H1 (cell line): Measurements from ENCODE around the gene BRCA2. TPM values are rescaled to one million over a fixed set of nuclear protein-coding genes. Genes with fewer than 3 reads are reported as not detected.

Source experiments
- CTCF ChIA-PET: fragments of 300-600 bp; sonication (Branson Sonifier 250); formaldehyde crosslinking; loops from one replicate; lab custom pipeline; 2021; ENCODE audit not compliant: partially characterized antibody; lab: Charles Lee
- POLR2A ChIA-PET: fragments of 300-600 bp; sonication (Branson Sonifier 250); formaldehyde crosslinking; loops from one replicate; lab custom pipeline; 2021; ENCODE audit warnings: inconsistent platforms; ENCODE audit not compliant: partially characterized antibody; lab: Charles Lee
- DNase-seq, 2 experiments: peaks; one replicate each; pipeline versions ENCODE4 v3.0.0 to v3.0.0-alpha.2; 2010 to 2022; ENCODE audit warnings: low spot score in 2 of 2, low read depth in 1 of 2, mixed read lengths in 1 of 2
- FAIRE-seq: peaks from 2 replicates; lab custom pipeline; 2011; peaks lifted over from hg19 to GRCh38; lab: Jason Lieb, UNC
- H2AFZ ChIP-seq: 2 replicates; pipeline ENCODE4 v1.8.1; 2012; ENCODE audit warnings: low read length, inconsistent platforms
- H2AK5ac ChIP-seq: 2 replicates; pipeline ENCODE4 v1.6.1; 2013; ENCODE audit warnings: low read depth, low read length
- H2BK120ac ChIP-seq: replicated peaks from 2 replicates; pipeline ENCODE3; 2013; ENCODE audit warnings: low read depth, low read length, inconsistent platforms
- H2BK12ac ChIP-seq: 2 replicates; pipeline ENCODE4 v1.6.1; 2013; ENCODE audit warnings: low read depth, low read length
- H2BK15ac ChIP-seq: 2 replicates; pipeline ENCODE4 v1.6.1; 2013; ENCODE audit warnings: low read length
- H2BK20ac ChIP-seq: 2 replicates; pipeline ENCODE4 v1.6.1; 2013; ENCODE audit warnings: low read length
- H2BK5ac ChIP-seq: 2 replicates; pipeline ENCODE4 v1.6.1; 2013; ENCODE audit warnings: low read depth, low read length
- H3K14ac ChIP-seq: 2 replicates; pipeline ENCODE4 v1.6.1; 2013; ENCODE audit warnings: inconsistent platforms; ENCODE audit not compliant: insufficient read length
- H3K18ac ChIP-seq: 2 replicates; pipeline ENCODE4 v1.6.1; 2013; ENCODE audit warnings: low read length; ENCODE audit errors: extremely low read depth
- H3K23ac ChIP-seq: 2 replicates; pipeline ENCODE4 v1.6.1; 2013; ENCODE audit warnings: inconsistent platforms; ENCODE audit not compliant: insufficient read length
- H3K23me2 ChIP-seq: 2 replicates; pipeline ENCODE4 v1.6.1; 2013; ENCODE audit warnings: low read depth, low read length
- H3K27ac ChIP-seq: 2 replicates; pipeline ENCODE4 v1.6.1; 2011; ENCODE audit warnings: low read depth, low read length, inconsistent platforms
- H3K27me3 ChIP-seq, 4 experiments: replicated peaks in 1 of 4; 1 replicate in 1 of 4; 2 replicates in 3 of 4; pipeline versions ENCODE4 v1.6.1 to v1.8.1; 2011 to 2013; ENCODE audit warnings: low read length in 3 of 4, mild to moderate bottlenecking in 3 of 4, inconsistent platforms in 2 of 4, mixed read lengths in 2 of 4, moderate library complexity in 1 of 4; ENCODE audit not compliant: control insufficient read depth in 3 of 4, insufficient read depth in 3 of 4; ENCODE audit errors: extremely low read depth in 1 of 4
- H3K36me3 ChIP-seq, 4 experiments: 2 replicates each; pipeline versions ENCODE4 v1.6.1 to v1.8.1; 2011 to 2013; ENCODE audit warnings: mild to moderate bottlenecking in 4 of 4, low read length in 3 of 4, moderate library complexity in 2 of 4, control low read depth in 1 of 4, inconsistent platforms in 1 of 4; ENCODE audit not compliant: insufficient read depth in 4 of 4, control insufficient read depth in 2 of 4
- H3K4ac ChIP-seq: replicated peaks from 2 replicates; pipeline ENCODE3; 2013; ENCODE audit warnings: low read length, low read depth, mixed read lengths, inconsistent platforms; ENCODE audit not compliant: insufficient read length
- H3K4me1 ChIP-seq, 4 experiments: replicated peaks in 1 of 4; 1 replicate in 1 of 4; 2 replicates in 3 of 4; pipeline versions ENCODE4 v1.6.1 to v1.8.1; 2011 to 2013; ENCODE audit warnings: low read length in 3 of 4, inconsistent platforms in 2 of 4, mixed read lengths in 1 of 4; ENCODE audit not compliant: insufficient read depth in 4 of 4, control insufficient read depth in 3 of 4
- H3K4me2 ChIP-seq, 2 experiments: 2 replicates each; pipeline versions ENCODE4 v1.6.1 to v1.8.1; 2011 to 2013; ENCODE audit warnings: low read depth in 2 of 2, low read length in 2 of 2, control low read depth in 1 of 2, inconsistent platforms in 1 of 2, mild to moderate bottlenecking in 1 of 2; ENCODE audit not compliant: insufficient read depth in 1 of 2
- H3K4me3 ChIP-seq, 4 experiments: fragments of 200-600, 300-600 bp in 1 of 4; sonication (generic), shearing (Covaris generic), sonication (Bioruptor Twin) in 1 of 4; 2 replicates each; pipeline versions ENCODE4 v1.5.1 to v1.8.1; 2011 to 2016; ENCODE audit warnings: low read length in 4 of 4, low read depth in 3 of 4, control low read depth in 2 of 4, inconsistent platforms in 2 of 4, mild to moderate bottlenecking in 2 of 4, mixed read lengths in 1 of 4, moderate library complexity in 1 of 4; ENCODE audit not compliant: insufficient read depth in 2 of 4; ENCODE audit errors: extremely low read depth in 1 of 4
- H3K56ac ChIP-seq: replicated peaks from 2 replicates; pipeline ENCODE3; 2013; ENCODE audit warnings: low read depth, mild to moderate bottlenecking, mixed read lengths, low read length, inconsistent platforms; ENCODE audit not compliant: insufficient read length
- H3K79me1 ChIP-seq: 2 replicates; pipeline ENCODE4 v1.6.1; 2013; ENCODE audit warnings: low read depth, low read length, control low read depth
- H3K79me2 ChIP-seq, 2 experiments: 2 replicates each; pipeline versions ENCODE4 v1.6.1 to v1.8.1; 2012 to 2013; ENCODE audit warnings: low read length in 2 of 2, mild to moderate bottlenecking in 2 of 2, inconsistent platforms in 1 of 2; ENCODE audit not compliant: insufficient read depth in 2 of 2, control insufficient read depth in 1 of 2
- H3K9ac ChIP-seq, 4 experiments: replicated peaks in 1 of 4; 1 replicate in 1 of 4; 2 replicates in 3 of 4; pipeline versions ENCODE4 v1.6.1 to v1.8.1; 2011 to 2013; ENCODE audit warnings: low read depth in 3 of 4, low read length in 3 of 4, control low read depth in 2 of 4, mild to moderate bottlenecking in 2 of 4, moderate library complexity in 2 of 4, inconsistent platforms in 1 of 4; ENCODE audit errors: extremely low read depth in 1 of 4
- H3K9me3 ChIP-seq, 2 experiments: 2 replicates each; pipeline versions ENCODE4 v1.6.1 to v1.8.1; 2012 to 2013; ENCODE audit warnings: mild to moderate bottlenecking in 2 of 2, moderate library complexity in 2 of 2, control low read depth in 1 of 2, inconsistent platforms in 1 of 2, low read depth in 1 of 2, low read length in 1 of 2, mixed read lengths in 1 of 2; ENCODE audit not compliant: insufficient read depth in 2 of 2
- H4K20me1 ChIP-seq, 2 experiments: replicated peaks in 1 of 2; 2 replicates each; pipeline versions ENCODE3 to v1.8.1; 2011 to 2013; ENCODE audit warnings: inconsistent platforms in 2 of 2, low read length in 2 of 2, mild to moderate bottlenecking in 1 of 2; ENCODE audit not compliant: insufficient read depth in 2 of 2, control insufficient read depth in 1 of 2
- H4K5ac ChIP-seq: 2 replicates; pipeline ENCODE4 v1.6.1; 2013; ENCODE audit warnings: low read length, low read depth, mixed read lengths, inconsistent platforms; ENCODE audit not compliant: insufficient read length
- H4K8ac ChIP-seq: 2 replicates; pipeline ENCODE4 v1.8.0; 2013; ENCODE audit warnings: mild to moderate bottlenecking, moderate library complexity, low read length, inconsistent platforms; ENCODE audit not compliant: insufficient read depth; ENCODE audit errors: extremely low read depth
- H4K91ac ChIP-seq: replicated peaks from 2 replicates; pipeline ENCODE3; 2013; ENCODE audit warnings: low read length, mixed read lengths, inconsistent platforms; ENCODE audit not compliant: insufficient read length
- NRF1 ChIP-seq: IDR thresholded peaks from 2 replicates; pipeline ENCODE4 v1.6.1; 2011; ENCODE audit warnings: mild to moderate bottlenecking, low read depth, low read length, improper control_type of control experiment
- WGBS, 2 experiments: shearing (Covaris generic) in 1 of 2; methylation state at CpG; one replicate each; pipeline versions ENCODE4 v1.1.6 to v1.1.7; 2013 to 2015; ENCODE audit warnings: low lambda C conversion rate in 2 of 2, mixed read lengths in 2 of 2, inconsistent platforms in 1 of 2, low coverage in 1 of 2, missing lambda C conversion rate in 1 of 2; ENCODE audit not compliant: insufficient replicate concordance in 2 of 2, insufficient coverage in 1 of 2, insufficient read length in 1 of 2; ENCODE audit errors: extremely low coverage in 1 of 2, missing lambda C conversion rate in 1 of 2; 5-methylcytosine and 5-hydroxymethylcytosine counted together
- polyA plus RNA-seq, 7 experiments: library from polyadenylated mRNA; depleted of rRNA in 3 of 7; stranded (reverse) in 5 of 7; unstranded in 2 of 7; fragments of >200 nt in 5 of 7; fragments of 200-250 nt in 2 of 7; gene quantifications; 1 replicate in 5 of 7; 2 replicates in 1 of 7; 4 replicates in 1 of 7; pipeline versions ENCODE4 v1.2.1 to v1.2.3, GENCODE V29; 2011 to 2013; ENCODE audit warnings: missing spikeins in 2 of 7, mixed read lengths in 2 of 7
- total RNA-seq: library from RNA; stranded (reverse); fragmentation: NEBNext Ultra II Directional; extraction: Animal tissue kit (Norgen Biotek cat#: 25700); gene quantifications from 2 replicates; pipeline ENCODE4 v1.2.1, GENCODE V29; 2021

Gene BRCA2
- total and polyA plus RNA-seq, 2 of the 8 experiments (the other 6 are each of a cell fraction or from before 2014, with no cell fraction given): 4.2 to 24.9 TPM

GRCh38 chr13:32409001-32409313, 93.6 kb downstream of the BRCA2 start:
- Histone ChIP-seq H3K79me1 (no peaks in the 10 kb centered on the region), H3K27me3 (peaks cover 0 to 3% (median 0%) of the 10 kb centered on the region in 4 experiments; a peak in 6 of 7 replicates), H4K91ac (no peak overlapping the region), H3K14ac (no peak overlapping the region), H3K23me2 (peaks cover 9% of the 10 kb centered on the region), H3K23ac (no peak overlapping the region), H2BK5ac (no peak overlapping the region), H3K4ac (no peak overlapping the region), H4K5ac (no peak overlapping the region), H3K4me1 (peaks cover 0 to 7% (median 5%) of the 10 kb centered on the region in 4 experiments; a peak in 5 of 7 replicates), H2BK20ac (no peak overlapping the region), H3K27ac (no peak overlapping the region), H3K4me2 (peak overlapping the region in 1 of 2 experiments; percentile 89; a peak in 2 of 4 replicates), H3K36me3 (no peaks in the 10 kb centered on the region), H3K56ac (no peak overlapping the region), H3K9ac (no peak overlapping the region), H4K20me1 (no peaks in the 10 kb centered on the region), H3K18ac (no peak overlapping the region), H2BK15ac (no peak overlapping the region), H3K9me3 (no peaks in the 10 kb centered on the region), H3K79me2 (no peaks in the 10 kb centered on the region), H2BK12ac (no peak overlapping the region), H2AFZ (peak overlapping the region; percentile 17; the same call in 1 of the 2 replicates), H4K8ac (no peak overlapping the region), H2AK5ac (no peak overlapping the region), H3K4me3 (peak overlapping the region in 2 of 4 experiments; percentile 10 to 62; a peak in 1 of 8 replicates), H2BK120ac (no peak overlapping the region)
- 84% methylated on average over 6 of the region's 6 CpGs; no CpG with 5 or more reads in 1 of the 2 experiments for WGBS, 2 experiments
- ChIA-PET POLR2A (interaction anchor here (0.9 to 2.7 kb wide), 8 partner anchors 12 to 94 kb away, joined by 3 to 15 read pairs (median 5); partner anchors contain the start of genes BRCA2, N4BP2L1 and ZAR1L), CTCF (interaction anchor here (0.7 to 2.1 kb wide), 4 partner anchors 18 to 260 kb away, joined by 3 to 8 read pairs (median 5); no protein-coding TSS in a partner anchor)
- FAIRE-seq: no peak
- no peak for DNase-seq
- TF ChIP-seq NRF1: no peak
